Measurements from ENCODE around the gene GIGYF2. TPM values are rescaled to one million over a fixed set of nuclear protein-coding genes. Genes with fewer than 3 reads are reported as not detected.

GIGYF2 gene
- polyA plus RNA-seq, 2 of the 4 experiments (the other 2 are of a cell fraction): 31.2 to 46.3 TPM

- Histone ChIP-seq H3K4me2 (no peak overlapping the region), H3K27ac (no peak overlapping the region), H3K9me3 (no peaks in the 10 kb centered on the region), H3K4me1 (no peaks in the 10 kb centered on the region), H3K4me3 (no peak overlapping the region)
- DNase-seq (ENCODE audit: low read depth in 1 of 2, low spot score in 1 of 2): no peak
- no peak for FAIRE-seq
- POLR2A ChIA-PET: no interaction called here
- CTCF ChIA-PET: no interaction called here
- 90% methylated on average over 18 of the region's 20 CpGs for WGBS (ENCODE audit: missing lambda C conversion rate)
- ATAC-seq: no peak
- no peak for TF ChIP-seq RFX5 (IDR thresholded peaks at IDR 0.05)
- no peak for TF ChIP-seq SREBF2 (IDR thresholded peaks at IDR 0.05)
- TF ChIP-seq PBX3 (IDR thresholded peaks at IDR 0.05): no peak
- TF ChIP-seq HDAC2 (IDR thresholded peaks at IDR 0.05): no peak
- TF ChIP-seq HOXB5 (CRISPR knock-in tag; IDR thresholded peaks at IDR 0.05): no peak
- TF ChIP-seq MAX (IDR thresholded peaks at IDR 0.05): no peak
- no peak for TF ChIP-seq CHD4 (IDR thresholded peaks at IDR 0.05; ENCODE audit: borderline replicate concordance)
- no peak for TF ChIP-seq CEBPB (IDR thresholded peaks at IDR 0.05)
- no peak for TF ChIP-seq FOSB (CRISPR knock-in tag; IDR thresholded peaks at IDR 0.05)
- no peak for TF ChIP-seq EP300 (IDR thresholded peaks at IDR 0.05)
- no peak for TF ChIP-seq FOXS1 (CRISPR knock-in tag; IDR thresholded peaks at IDR 0.05)
- no peak for TF ChIP-seq CTCF (IDR thresholded peaks at IDR 0.05)
- no peak for TF ChIP-seq RNF2 (IDR thresholded peaks at IDR 0.05; ENCODE audit: borderline replicate concordance, low read depth)
- TF ChIP-seq MAZ (IDR thresholded peaks at IDR 0.05; ENCODE audit: borderline replicate concordance, low read depth, low read length): no peak
These were observed 195.7 kb downstream of the GIGYF2 start for GRCh38 chr2:232892843-232893242.

- DNase-seq (ENCODE audit: low read depth in 1 of 2, low spot score in 1 of 2) (no peak), ATAC-seq (no peak), FAIRE-seq (no peak)
- no peak for TF ChIP-seq NR3C1 (IDR thresholded peaks at IDR 0.05)
- no peak for TF ChIP-seq ATOH8 (CRISPR knock-in tag; IDR thresholded peaks at IDR 0.05; ENCODE audit: low read depth)
- no peak for TF ChIP-seq SREBF2 (IDR thresholded peaks at IDR 0.05)
- WGBS (ENCODE audit: missing lambda C conversion rate): 98% methylated on average over 6 of the region's 8 CpGs
- POLR2A ChIA-PET: no interaction called here
- Histone ChIP-seq H3K4me2 (no peak overlapping the region), H3K4me3 (no peak overlapping the region), H3K27ac (0 out of 6 replicates have a peak overlapping the region, but pooled peaks of 1 of the 2 experiments have one; percentile 26), H3K4me1 (no peaks in the 10 kb centered on the region), H3K9me3 (no peaks in the 10 kb centered on the region)
- CTCF ChIA-PET: interaction anchor here (1.9 kb wide), 1 partner anchor 161 kb away, joined by 5 read pairs; no protein-coding TSS in a partner anchor
These were observed 196.7 kb downstream of the GIGYF2 start for GRCh38 chr2:232893834-232894233.

- H3K4me1 ChIP-seq: no peaks in the 10 kb centered on the region
- no peaks in the 10 kb centered on the region for H3K9me3 ChIP-seq
- H3K4me2 ChIP-seq: no peak overlapping the region
- WGBS (ENCODE audit: missing lambda C conversion rate): 85% methylated on average over 8 of the region's 9 CpGs
- POLR2A ChIA-PET: no interaction called here
- ATAC-seq: no peak
- 0 out of 6 replicates have a peak overlapping the region, but pooled peaks of 1 of the 2 experiments have one; percentile 26 for H3K27ac ChIP-seq
- DNase-seq (ENCODE audit: low read depth in 1 of 2, low spot score in 1 of 2): no peak
- CTCF ChIA-PET: interaction anchor here (1.4 to 1.9 kb wide), 2 partner anchors 41 to 160 kb away, joined by 5 to 7 read pairs; no protein-coding TSS in a partner anchor
- FAIRE-seq: no peak
- no peak overlapping the region for H3K4me3 ChIP-seq
- TF ChIP-seq MAZ (IDR thresholded peaks at IDR 0.05; ENCODE audit: borderline replicate concordance, low read depth, low read length) (no peak), JUNB (IDR thresholded peaks at IDR 0.05) (no peak), ZC3H11A (IDR thresholded peaks at IDR 0.05) (no peak), CEBPB (IDR thresholded peaks at IDR 0.05) (no peak), MAX (IDR thresholded peaks at IDR 0.05) (no peak), SMC3 (IDR thresholded peaks at IDR 0.05) (no peak), E2F6 (IDR thresholded peaks at IDR 0.05; ENCODE audit: borderline replicate concordance, low read depth) (no peak), POLR2AphosphoS2 (conservative IDR thresholded peaks at IDR 0.05; ENCODE audit: low read length) (no peak), CHD4 (IDR thresholded peaks at IDR 0.05; ENCODE audit: borderline replicate concordance) (no peak), HMGXB4 (CRISPR knock-in tag; IDR thresholded peaks at IDR 0.05; ENCODE audit: borderline replicate concordance) (no peak), EP300 (IDR thresholded peaks at IDR 0.05) (no peak), ZNF302 (CRISPR knock-in tag; IDR thresholded peaks at IDR 0.05) (no peak), BHLHE40 (IDR thresholded peaks at IDR 0.05; ENCODE audit: low read depth, low read length) (no peak), MYC (IDR thresholded peaks at IDR 0.05; ENCODE audit: borderline replicate concordance, low read length) (no peak), RAD21 (conservative IDR thresholded peaks at IDR 0.05 in 1 of 2, IDR thresholded peaks at IDR 0.05 in 1 of 2) (no peak), RFX5 (IDR thresholded peaks at IDR 0.05) (no peak), HEYL (CRISPR knock-in tag; IDR thresholded peaks at IDR 0.05) (no peak), NFE2L2 (conservative IDR thresholded peaks at IDR 0.05; ENCODE audit: low read length) (no peak)
These were observed 197.1 kb downstream of the GIGYF2 start for GRCh38 chr2:232894251-232894650.

All from A549 (cell line).